Astrocyte of the spinal cord (primary cell): ENCODE results near the gene RBM33.

ENCODE experiments used
- DNase-seq: peaks from one replicate; pipeline ENCODE4 v3.0.0; 2011; ENCODE audit warnings: low read depth, low spot score
- H3K4me3 ChIP-seq: 2 replicates; pipeline ENCODE4 v1.5.1; 2011; ENCODE audit warnings: low read depth, mild to moderate bottlenecking, low read length, moderate library complexity
- in situ Hi-C: cut with HindIII; loops from 2 replicates; pipeline ENCODE4 v1.10.0; 2017; ENCODE audit warnings: low sequenced_read_pairs
- TF ChIP-seq, protein P1 (sequence below): IDR thresholded peaks from 2 replicates; pipeline ENCODE4 v1.5.1; 2012; ENCODE audit warnings: low read depth, mild to moderate bottlenecking, low read length, inconsistent platforms

The RBM33 gene

DNA sequence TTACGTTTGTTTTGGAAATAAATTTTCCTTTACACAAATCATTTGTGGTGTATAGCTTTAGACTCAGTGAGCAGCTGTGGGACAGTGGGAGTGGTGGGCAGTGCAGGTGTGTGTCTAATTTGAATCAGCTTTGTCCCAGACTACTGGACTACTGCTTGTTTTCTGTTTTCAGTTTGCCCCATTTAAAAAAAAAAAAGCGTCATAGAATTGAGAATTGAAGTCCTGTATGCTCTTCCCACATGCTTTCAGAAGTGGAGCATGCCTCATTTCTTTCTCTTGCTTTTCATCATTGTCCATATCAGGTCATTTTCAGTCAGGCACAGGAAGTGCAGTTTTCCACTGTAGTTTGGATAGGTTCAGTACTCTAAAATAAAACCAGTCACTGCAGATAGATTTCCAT, 101.7 kb downstream of the RBM33 start:
- no peak overlapping the region for H3K4me3 ChIP-seq
- TF ChIP-seq, protein P1, sequence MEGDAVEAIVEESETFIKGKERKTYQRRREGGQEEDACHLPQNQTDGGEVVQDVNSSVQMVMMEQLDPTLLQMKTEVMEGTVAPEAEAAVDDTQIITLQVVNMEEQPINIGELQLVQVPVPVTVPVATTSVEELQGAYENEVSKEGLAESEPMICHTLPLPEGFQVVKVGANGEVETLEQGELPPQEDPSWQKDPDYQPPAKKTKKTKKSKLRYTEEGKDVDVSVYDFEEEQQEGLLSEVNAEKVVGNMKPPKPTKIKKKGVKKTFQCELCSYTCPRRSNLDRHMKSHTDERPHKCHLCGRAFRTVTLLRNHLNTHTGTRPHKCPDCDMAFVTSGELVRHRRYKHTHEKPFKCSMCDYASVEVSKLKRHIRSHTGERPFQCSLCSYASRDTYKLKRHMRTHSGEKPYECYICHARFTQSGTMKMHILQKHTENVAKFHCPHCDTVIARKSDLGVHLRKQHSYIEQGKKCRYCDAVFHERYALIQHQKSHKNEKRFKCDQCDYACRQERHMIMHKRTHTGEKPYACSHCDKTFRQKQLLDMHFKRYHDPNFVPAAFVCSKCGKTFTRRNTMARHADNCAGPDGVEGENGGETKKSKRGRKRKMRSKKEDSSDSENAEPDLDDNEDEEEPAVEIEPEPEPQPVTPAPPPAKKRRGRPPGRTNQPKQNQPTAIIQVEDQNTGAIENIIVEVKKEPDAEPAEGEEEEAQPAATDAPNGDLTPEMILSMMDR: no peak
- in situ Hi-C loops: no loop called here
- no peak for DNase-seq

DNA sequence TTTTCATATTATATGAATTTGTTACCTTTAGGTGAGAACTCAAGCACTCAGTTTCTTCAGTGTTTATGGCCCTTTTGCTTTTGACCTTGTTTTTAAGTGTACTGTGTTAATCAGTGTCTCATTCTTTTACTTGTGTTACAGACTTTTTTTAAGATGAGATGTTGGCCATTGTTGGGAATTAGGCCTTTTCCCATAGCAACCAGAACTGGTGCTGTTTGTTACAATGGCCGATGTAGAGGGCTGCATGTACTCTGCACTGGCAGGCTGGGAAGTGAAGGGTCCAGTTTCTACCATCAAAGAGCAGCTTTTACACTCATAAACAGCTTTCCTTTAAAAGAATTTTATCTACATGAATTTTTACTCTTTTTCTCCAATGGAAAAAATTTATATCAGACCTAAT, 102.7 kb downstream of the RBM33 start:
- DNase-seq: no peak
- in situ Hi-C loops: no loop called here
- TF ChIP-seq, protein P1: no peak
- no peak overlapping the region for H3K4me3 ChIP-seq

DNA sequence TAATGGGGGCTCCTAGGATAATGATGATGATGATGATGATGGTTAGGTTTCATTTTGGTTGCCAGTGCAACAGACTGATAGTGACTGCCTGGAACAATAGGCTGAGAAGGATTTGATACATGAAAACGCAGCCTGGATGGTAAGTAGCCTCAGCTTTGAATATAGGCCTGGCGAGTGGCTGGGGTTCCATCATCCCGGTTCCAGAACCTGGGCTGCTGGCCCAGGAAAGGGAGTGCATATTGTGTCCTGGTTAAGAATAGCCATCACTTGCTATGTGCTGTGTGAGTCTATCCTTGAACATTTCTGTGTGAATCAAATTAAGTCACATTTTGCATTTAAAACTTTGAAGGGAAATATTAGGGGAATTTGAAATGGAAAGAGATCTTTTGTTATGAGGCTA, 105.1 kb downstream of the RBM33 start:
- no peak for DNase-seq
- in situ Hi-C loops: no loop called here
- TF ChIP-seq, protein P1: no peak
- H3K4me3 ChIP-seq: no peak overlapping the region

DNA sequence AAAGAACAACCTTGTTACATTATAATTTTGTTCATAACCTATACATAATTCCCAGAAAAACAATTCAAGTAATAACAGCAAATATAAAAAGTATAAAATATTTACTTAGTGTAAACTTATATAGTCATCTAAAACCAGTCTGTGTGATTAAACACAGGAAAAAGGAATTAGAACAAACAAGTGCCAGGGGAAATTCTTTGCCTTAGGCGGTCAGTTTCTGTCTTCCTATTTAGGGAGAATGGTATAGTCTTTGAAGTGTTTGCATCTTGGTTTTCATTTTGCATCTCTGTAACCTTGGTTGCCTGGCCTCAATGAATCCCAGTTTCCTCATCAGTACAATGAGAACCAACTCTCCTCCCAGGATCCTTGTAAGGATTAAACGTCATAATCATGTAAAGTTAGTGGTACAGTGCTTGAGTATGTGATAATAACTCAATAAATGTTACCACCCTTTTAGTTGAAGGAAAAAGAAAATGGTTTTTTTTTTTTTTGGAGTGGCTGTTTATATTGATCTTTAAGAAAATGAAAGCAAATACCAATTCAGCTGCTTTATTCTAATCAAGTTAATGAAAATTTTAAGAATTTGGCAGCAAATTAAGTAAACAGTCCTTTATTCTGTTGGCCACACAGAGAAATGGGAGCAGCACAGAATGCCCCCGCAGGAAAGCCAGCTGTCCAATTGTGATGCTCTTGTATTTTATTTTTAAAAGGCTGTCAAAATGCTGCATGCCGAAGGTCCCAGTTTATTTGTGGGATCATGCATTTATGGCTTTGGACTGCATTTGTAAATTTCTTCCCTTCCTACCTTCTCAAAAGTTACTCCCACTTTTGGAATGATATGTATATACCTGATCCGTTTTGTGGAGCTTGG, 106.0 kb downstream of the RBM33 start:
- in situ Hi-C loops: no loop called here
- TF ChIP-seq, protein P1: no peak

GRCh38 chr7:155751409-155751808, 106.9 kb downstream of the RBM33 start:
- no peak overlapping the region for H3K4me3 ChIP-seq
- DNase-seq: no peak
- in situ Hi-C loops: no loop called here
- TF ChIP-seq, protein P1: no peak

More for the DNA sequence above, 106.0 kb downstream of the RBM33 start:
- no peak for DNase-seq
- no peak overlapping the region for H3K4me3 ChIP-seq

GRCh38 chr7:155752756-155753445, 108.4 kb downstream of the RBM33 start:
- in situ Hi-C loops: no loop called here
- no peak for DNase-seq
- TF ChIP-seq, protein P1: no peak
- H3K4me3 ChIP-seq: no peak overlapping the region
